ENCODE measurements around the gene MDC1.

MDC1 gene

GRCh38 chr6:30672445-30673253 lies 44.4 kb downstream of the MDC1 start, which contains the start of gene DHX16 (continued):
- no peak for TF ChIP-seq TCF7L2 (IDR thresholded peaks at IDR 0.05; ENCODE audit: borderline replicate concordance, low read depth, low read length)
- TF ChIP-seq HIC1 (tag by site-specific recombination; IDR thresholded peaks at IDR 0.05) = no peak
- peak; percentile 78 for TF ChIP-seq ZBTB20 (tag by site-specific recombination; IDR thresholded peaks at IDR 0.05)
- peak; percentile 100 for TF ChIP-seq SCRT2 (tag by site-specific recombination; IDR thresholded peaks at IDR 0.05)
- TF ChIP-seq RBAK (tag by site-specific recombination; IDR thresholded peaks at IDR 0.05) = no peak
- TF ChIP-seq ZNF596 (tag by site-specific recombination; IDR thresholded peaks at IDR 0.05) = no peak
- peak; percentile 95 for TF ChIP-seq ZNF580 (tag by site-specific recombination; IDR thresholded peaks at IDR 0.05)
- TF ChIP-seq ZSCAN16 (tag by site-specific recombination; IDR thresholded peaks at IDR 0.05) = no peak
- no peak for TF ChIP-seq ZNF223 (tag by site-specific recombination; IDR thresholded peaks at IDR 0.05)
- TF ChIP-seq ZNF600 (tag by site-specific recombination; IDR thresholded peaks at IDR 0.05) = peak; percentile 99
- TF ChIP-seq PRDM10 (tag by site-specific recombination; IDR thresholded peaks at IDR 0.05) = peak; percentile 68
- no peak for TF ChIP-seq ZNF626 (tag by site-specific recombination; IDR thresholded peaks at IDR 0.05)
- TF ChIP-seq CTCF (tag by site-specific recombination; IDR thresholded peaks at IDR 0.05) = peak; percentile 81; the same call in 1 of the 2 replicates
- TF ChIP-seq ZNF324 (tag by site-specific recombination; IDR thresholded peaks at IDR 0.05) = peak; percentile 57; the same call in 1 of the 2 replicates
- no peak for TF ChIP-seq ZNF776 (tag by site-specific recombination; IDR thresholded peaks at IDR 0.05; ENCODE audit: borderline replicate concordance)
- TF ChIP-seq REST (tag by site-specific recombination; IDR thresholded peaks at IDR 0.05) = peak; percentile 69
- no peak for TF ChIP-seq ZNF707 (tag by site-specific recombination; IDR thresholded peaks at IDR 0.05)
- no peak for TF ChIP-seq ZNF548 (tag by site-specific recombination; IDR thresholded peaks at IDR 0.05)
- no peak for TF ChIP-seq ZNF132 (tag by site-specific recombination; IDR thresholded peaks at IDR 0.05; ENCODE audit: borderline replicate concordance)
- peak; percentile 97 for TF ChIP-seq ZNF362 (tag by site-specific recombination; IDR thresholded peaks at IDR 0.05)
- no peak for TF ChIP-seq ZNF18 (tag by site-specific recombination; IDR thresholded peaks at IDR 0.05)
- no peak for TF ChIP-seq ZNF398 (tag by site-specific recombination; IDR thresholded peaks at IDR 0.05)
